PC-9 (cell line): Measurements from ENCODE around the gene BTBD1. TPM values are rescaled to one million over a fixed set of nuclear protein-coding genes. Genes with fewer than 3 reads are reported as not detected.

Experiments
- BruUV-seq: library from RNA; stranded (reverse); fragments of 400-500 nt; replicated peaks from 2 replicates; lab custom pipeline; 2021; lab: Mats Ljungman, UMichigan
- CTCF ChIA-PET: fragments of 300-600 bp; sonication (Branson Sonifier 250); formaldehyde crosslinking; loops from one replicate; lab custom pipeline; 2022; ENCODE audit warnings: antibody characterized with exemption; lab: Charles Lee
- POLR2A ChIA-PET: fragments of 300-600 bp; sonication (Branson Sonifier 250); formaldehyde crosslinking; loops from one replicate; lab custom pipeline; 2022; ENCODE audit warnings: antibody characterized with exemption; ENCODE audit not compliant: unreplicated experiment; lab: Charles Lee
- DNase-seq, 2 experiments: peaks; one replicate each; pipeline versions ENCODE4 v3.0.0 to v3.0.0-alpha.2; 2015 to 2022; ENCODE audit warnings: mixed read lengths in 1 of 2
- H2AFZ ChIP-seq: fragments of 200-600 bp; sonication (generic); 2 replicates; pipeline ENCODE4 v1.8.1; 2017; ENCODE audit warnings: antibody characterized with exemption
- H3F3A ChIP-seq: fragments of 200-600 bp; sonication (generic); 2 replicates; pipeline ENCODE4 v1.8.1; 2017; ENCODE audit warnings: antibody characterized with exemption, mild to moderate bottlenecking, low read depth; ENCODE audit not compliant: insufficient read depth
- H3K27ac ChIP-seq: fragments of 200-600 bp; sonication (generic); 2 replicates; pipeline ENCODE4 v1.6.1; 2016; ENCODE audit warnings: mixed run types
- H3K27me3 ChIP-seq: fragments of 200-600 bp; sonication (generic); 2 replicates; pipeline ENCODE4 v1.6.1; 2016; ENCODE audit warnings: low read depth, mixed run types; ENCODE audit not compliant: insufficient read depth
- H3K36me3 ChIP-seq: fragments of 200-600 bp; sonication (generic); 2 replicates; pipeline ENCODE4 v1.6.1; 2016; ENCODE audit warnings: low read depth, mixed run types
- H3K4me1 ChIP-seq: fragments of 200-600 bp; sonication (generic); replicated peaks from 2 replicates; pipeline ENCODE4 v1.6.1; 2016; ENCODE audit warnings: mixed run types; ENCODE audit not compliant: insufficient read depth
- H3K4me2 ChIP-seq: fragments of 200-600 bp; sonication (generic); 2 replicates; pipeline ENCODE4 v1.6.1; 2017; ENCODE audit warnings: mixed run types
- H3K4me3 ChIP-seq: fragments of 200-600 bp; sonication (generic); 2 replicates; pipeline ENCODE4 v1.6.1; 2016; ENCODE audit warnings: mixed run types
- H3K79me2 ChIP-seq: fragments of 200-600 bp; sonication (generic); 2 replicates; pipeline ENCODE4 v1.6.1; 2017; ENCODE audit warnings: low read depth, mixed run types
- H3K9me2 ChIP-seq: fragments of 200-600 bp; sonication (generic); 2 replicates; pipeline ENCODE4 v1.8.1; 2017; ENCODE audit warnings: mild to moderate bottlenecking; ENCODE audit not compliant: insufficient read depth
- H3K9me3 ChIP-seq: fragments of 200-600 bp; sonication (generic); 2 replicates; pipeline ENCODE4 v1.8.1; 2016; ENCODE audit warnings: low read depth; ENCODE audit not compliant: insufficient read depth
- H4K20me1 ChIP-seq: fragments of 200-600 bp; sonication (generic); 2 replicates; pipeline ENCODE4 v1.8.1; 2017; ENCODE audit not compliant: insufficient read depth
- EZH2 ChIP-seq: fragments of 200-600 bp; sonication (generic); IDR thresholded peaks from 2 replicates; pipeline ENCODE4 v1.8.0; 2017; ENCODE audit warnings: antibody characterized with exemption, low read depth
- intact Hi-C: fragments of 100-400 bp; cut with micrococcal nuclease; formaldehyde crosslinking; loops from one replicate; pipeline ENCODE4 v1.10.0; 2022; ENCODE audit not compliant: unreplicated experiment
- total RNA-seq: library from RNA; stranded (reverse); gene quantifications from 2 replicates; pipeline ENCODE4 v1.2.3, GENCODE V29; 2021
- TF ChIP-seq, protein P1 (sequence below): fragments of 200-600 bp; sonication (generic); conservative IDR thresholded peaks from 2 replicates; pipeline ENCODE4 v1.6.1; 2017; ENCODE audit warnings: mixed run types, antibody characterized with exemption, mild to moderate bottlenecking, moderate library complexity

Gene BTBD1
- total RNA-seq, 1 experiment from 2014 or later, result 28.2 TPM

DNA sequence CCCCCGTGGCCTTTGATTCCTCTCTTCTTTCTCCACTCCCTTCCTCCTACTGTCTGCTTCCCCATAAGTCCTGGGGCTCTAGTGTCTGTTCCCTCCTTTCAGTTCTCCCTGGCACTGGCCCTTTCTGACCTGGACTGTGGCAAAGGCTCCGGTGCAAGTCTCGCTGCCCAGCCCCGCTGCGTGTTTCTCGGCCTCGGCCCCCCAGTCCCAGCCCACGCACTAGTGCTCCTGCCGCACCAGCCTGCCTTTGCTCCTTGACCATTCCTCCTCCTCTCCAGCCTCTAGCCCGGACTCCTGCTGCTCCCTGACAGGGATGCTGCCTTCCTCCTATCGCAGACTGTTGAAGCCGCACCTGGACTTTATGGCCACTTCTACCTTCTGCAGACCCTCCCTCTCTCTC is 42.5 kb upstream of the BTBD1 start:
- H3K9me2 ChIP-seq, result no peaks in the 10 kb centered on the region
- no peaks in the 10 kb centered on the region for H4K20me1 ChIP-seq
- no peak overlapping the region for H3K4me2 ChIP-seq
- H3K4me1 ChIP-seq, result no peaks in the 10 kb centered on the region
- BruUV-seq, result no TSS peak
- H3K27ac ChIP-seq, result no peak overlapping the region
- H3K36me3 ChIP-seq, result no peaks in the 10 kb centered on the region
- no peak for DNase-seq
- no peak overlapping the region for H3K4me3 ChIP-seq
- intact Hi-C loops, result no loop called here
- TF ChIP-seq EZH2, result no peak
- TF ChIP-seq, protein P1, sequence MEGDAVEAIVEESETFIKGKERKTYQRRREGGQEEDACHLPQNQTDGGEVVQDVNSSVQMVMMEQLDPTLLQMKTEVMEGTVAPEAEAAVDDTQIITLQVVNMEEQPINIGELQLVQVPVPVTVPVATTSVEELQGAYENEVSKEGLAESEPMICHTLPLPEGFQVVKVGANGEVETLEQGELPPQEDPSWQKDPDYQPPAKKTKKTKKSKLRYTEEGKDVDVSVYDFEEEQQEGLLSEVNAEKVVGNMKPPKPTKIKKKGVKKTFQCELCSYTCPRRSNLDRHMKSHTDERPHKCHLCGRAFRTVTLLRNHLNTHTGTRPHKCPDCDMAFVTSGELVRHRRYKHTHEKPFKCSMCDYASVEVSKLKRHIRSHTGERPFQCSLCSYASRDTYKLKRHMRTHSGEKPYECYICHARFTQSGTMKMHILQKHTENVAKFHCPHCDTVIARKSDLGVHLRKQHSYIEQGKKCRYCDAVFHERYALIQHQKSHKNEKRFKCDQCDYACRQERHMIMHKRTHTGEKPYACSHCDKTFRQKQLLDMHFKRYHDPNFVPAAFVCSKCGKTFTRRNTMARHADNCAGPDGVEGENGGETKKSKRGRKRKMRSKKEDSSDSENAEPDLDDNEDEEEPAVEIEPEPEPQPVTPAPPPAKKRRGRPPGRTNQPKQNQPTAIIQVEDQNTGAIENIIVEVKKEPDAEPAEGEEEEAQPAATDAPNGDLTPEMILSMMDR, result no peak
- H3K9me3 ChIP-seq, result no peaks in the 10 kb centered on the region
- no peaks in the 10 kb centered on the region for H3K27me3 ChIP-seq
- no peak overlapping the region for H2AFZ ChIP-seq
- H3F3A ChIP-seq, result no peaks in the 10 kb centered on the region
- POLR2A ChIA-PET, result no interaction called here
- no peaks in the 10 kb centered on the region for H3K79me2 ChIP-seq
- CTCF ChIA-PET, result no interaction called here

DNA sequence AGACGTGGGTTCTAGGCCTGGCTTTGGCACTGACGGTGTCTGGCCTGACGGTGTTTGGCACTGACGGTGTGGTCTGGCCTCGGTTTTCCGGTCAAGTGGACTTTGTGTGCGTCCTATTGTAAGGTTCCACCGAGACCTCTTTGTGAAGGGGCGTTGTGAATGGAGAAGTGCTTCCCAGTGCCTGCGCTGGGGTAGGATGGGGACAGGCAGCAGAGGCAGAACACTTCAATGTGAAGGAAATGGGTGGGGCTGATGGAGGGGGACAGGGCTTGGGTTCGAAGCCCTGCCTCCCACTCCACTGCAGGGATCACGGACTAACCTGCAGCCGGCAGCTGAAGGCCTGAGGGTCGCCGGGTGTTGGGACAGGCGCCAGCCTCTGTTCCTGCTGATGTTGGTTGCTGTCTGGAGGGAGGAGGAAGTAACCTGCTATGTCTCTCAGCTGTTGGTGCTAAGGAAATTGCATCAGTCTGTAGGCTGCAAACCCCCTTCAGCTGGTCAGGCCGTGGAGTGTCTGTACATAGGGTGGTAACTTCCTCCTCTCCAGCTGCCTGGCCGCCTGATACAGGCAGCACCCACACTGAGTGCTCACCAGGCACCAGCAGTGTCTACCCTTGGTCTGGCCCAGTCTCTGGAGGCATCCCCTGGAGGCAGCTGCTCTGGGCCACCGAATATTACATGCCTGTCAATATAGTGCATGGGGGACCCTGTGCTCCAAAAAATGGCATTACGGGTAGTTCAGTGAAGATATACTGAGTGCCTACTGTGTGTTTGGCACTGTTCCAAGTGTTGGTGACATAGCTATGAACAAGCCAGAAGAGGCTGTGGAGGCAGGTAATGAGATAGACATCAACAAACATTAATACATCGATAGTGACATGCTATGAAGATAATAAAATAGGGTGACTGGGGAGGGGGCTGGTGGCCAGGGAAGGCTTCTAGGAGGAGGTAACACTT is 41.5 kb upstream of the BTBD1 start:
- H3F3A ChIP-seq, result no peaks in the 10 kb centered on the region
- ChIA-PET POLR2A (no interaction called here), CTCF (no interaction called here)
- no peak overlapping the region for H3K27ac ChIP-seq
- no peak overlapping the region for H2AFZ ChIP-seq
- DNase-seq, result no peak
- H3K4me2 ChIP-seq, result no peak overlapping the region
- H3K4me3 ChIP-seq, result no peak overlapping the region
- H3K9me2 ChIP-seq, result no peaks in the 10 kb centered on the region
- no peaks in the 10 kb centered on the region for H3K9me3 ChIP-seq
- no peaks in the 10 kb centered on the region for H3K79me2 ChIP-seq
- H3K36me3 ChIP-seq, result no peaks in the 10 kb centered on the region
- TF ChIP-seq, protein P1, result no peak
- TF ChIP-seq EZH2, result no peak
- H3K4me1 ChIP-seq, result no peaks in the 10 kb centered on the region
- BruUV-seq, result no TSS peak
- H4K20me1 ChIP-seq, result no peaks in the 10 kb centered on the region
- intact Hi-C loops, result no loop called here
- H3K27me3 ChIP-seq, result no peaks in the 10 kb centered on the region

DNA sequence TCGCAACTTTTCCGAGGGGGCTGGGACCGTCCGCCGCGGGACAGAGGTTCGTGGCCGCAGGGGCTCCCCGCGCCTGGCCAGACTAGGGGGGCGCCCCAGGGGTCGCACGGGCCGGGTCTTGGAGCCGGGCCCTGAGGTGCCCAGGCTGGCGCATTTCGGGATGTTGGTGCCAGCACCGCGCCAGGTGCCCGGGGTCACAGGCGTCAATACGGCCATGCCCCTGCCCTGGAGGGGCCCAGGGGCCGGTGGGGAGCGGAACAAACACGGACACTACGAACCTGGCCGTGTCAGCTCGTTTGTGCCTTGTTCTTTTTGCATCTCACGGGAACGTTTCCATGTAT is 40.8 kb upstream of the BTBD1 start:
- H3K9me3 ChIP-seq, result no peaks in the 10 kb centered on the region
- H3K27ac ChIP-seq, result no peak overlapping the region
- no peaks in the 10 kb centered on the region for H3K4me1 ChIP-seq
- no peak overlapping the region for H2AFZ ChIP-seq
- no peak for TF ChIP-seq EZH2
- TF ChIP-seq, protein P1, result no peak
- intact Hi-C loops, result no loop called here
- H3F3A ChIP-seq, result no peaks in the 10 kb centered on the region
- H3K4me2 ChIP-seq, result no peak overlapping the region
- no peaks in the 10 kb centered on the region for H4K20me1 ChIP-seq
- H3K4me3 ChIP-seq, result no peak overlapping the region
- no TSS peak for BruUV-seq
- ChIA-PET POLR2A (no interaction called here), CTCF (no interaction called here)
- no peaks in the 10 kb centered on the region for H3K9me2 ChIP-seq
- no peak for DNase-seq
- no peaks in the 10 kb centered on the region for H3K27me3 ChIP-seq
- H3K79me2 ChIP-seq, result no peaks in the 10 kb centered on the region
- no peaks in the 10 kb centered on the region for H3K36me3 ChIP-seq
